Liver (tissue), 9 donors: ENCODE measurements around the gene ZAR1. TPM values are rescaled to one million over a fixed set of nuclear protein-coding genes. Genes with fewer than 3 reads are reported as not detected.

Experiments
- DNase-seq: peaks from one replicate; pipeline ENCODE4 v3.0.0-alpha.2; 2017; ENCODE audit warnings: low spot score
- H3K27ac ChIP-seq, 2 donors: one replicate each; pipeline ENCODE4 v1.7.0; 2013; ENCODE audit warnings: inconsistent platforms in 2 of 2, low read length in 2 of 2, control low read depth in 1 of 2, low read depth in 1 of 2, mild to moderate bottlenecking in 1 of 2
- H3K27me3 ChIP-seq, 4 donors: one replicate each; pipeline versions ENCODE4 v1.6.1 to v1.7.0; 2013; ENCODE audit warnings: low read length in 3 of 4, inconsistent platforms in 1 of 4, mild to moderate bottlenecking in 1 of 4, moderate library complexity in 1 of 4; ENCODE audit not compliant: control insufficient read depth in 4 of 4, insufficient read depth in 4 of 4
- H3K36me3 ChIP-seq, 4 donors: one replicate each; pipeline versions ENCODE4 v1.6.1 to v1.7.0; 2013; ENCODE audit warnings: low read length in 3 of 4, mild to moderate bottlenecking in 3 of 4, low read depth in 1 of 4, moderate library complexity in 1 of 4; ENCODE audit not compliant: control insufficient read depth in 4 of 4, insufficient read depth in 3 of 4
- H3K4me1 ChIP-seq, 4 donors: one replicate each; pipeline versions ENCODE4 v1.6.1 to v1.7.0; 2013; ENCODE audit warnings: low read length in 3 of 4, mild to moderate bottlenecking in 3 of 4, moderate library complexity in 1 of 4; ENCODE audit not compliant: control insufficient read depth in 4 of 4, insufficient read depth in 4 of 4
- H3K4me3 ChIP-seq, 3 donors: one replicate each; pipeline versions ENCODE4 v1.6.1 to v1.7.0; 2013; ENCODE audit warnings: low read length in 3 of 3, control low read depth in 1 of 3, low read depth in 1 of 3, mild to moderate bottlenecking in 1 of 3
- H3K9ac ChIP-seq, 2 donors: one replicate each; pipeline ENCODE4 v1.7.0; 2013; ENCODE audit warnings: low read length in 2 of 2, mild to moderate bottlenecking in 2 of 2, moderate library complexity in 2 of 2, control low read depth in 1 of 2, low read depth in 1 of 2
- H3K9me3 ChIP-seq, 4 donors: one replicate each; pipeline versions ENCODE4 v1.6.1 to v1.7.0; 2013; ENCODE audit warnings: low read length in 3 of 4; ENCODE audit not compliant: control insufficient read depth in 4 of 4
- CTCF ChIP-seq: fragments of 150-350 bp; IDR thresholded peaks from 2 replicates; pipeline ENCODE4 v1.5.1; 2017; ENCODE audit warnings: improper control_type of control experiment, low read depth, low read length; ENCODE audit not compliant: missing input control
- EGR1 ChIP-seq, 2 donors: IDR thresholded peaks; 2 replicates each; pipeline ENCODE4 v1.6.1; 2016 to 2018; ENCODE audit warnings: antibody characterized with exemption in 2 of 2, low read depth in 2 of 2
- FOXA1 ChIP-seq: IDR thresholded peaks from 2 replicates; pipeline ENCODE4 v1.6.1; 2016; ENCODE audit warnings: antibody characterized with exemption
- FOXA2 ChIP-seq: IDR thresholded peaks from 2 replicates; pipeline ENCODE4 v1.6.1; 2016; ENCODE audit warnings: antibody characterized with exemption
- GABPA ChIP-seq, 2 donors: IDR thresholded peaks in 1 of 2; conservative IDR thresholded peaks in 1 of 2; 2 replicates each; pipeline ENCODE4 v1.6.1; 2016; ENCODE audit warnings: antibody characterized with exemption in 2 of 2, mild to moderate bottlenecking in 1 of 2, moderate library complexity in 1 of 2
- HNF4A ChIP-seq, 2 donors: conservative IDR thresholded peaks; 2 replicates each; pipeline ENCODE4 v1.6.1; 2016; ENCODE audit warnings: antibody characterized with exemption in 2 of 2, mild to moderate bottlenecking in 2 of 2
- HNF4G ChIP-seq: IDR thresholded peaks from 2 replicates; pipeline ENCODE4 v1.6.1; 2016; ENCODE audit warnings: antibody characterized with exemption
- JUND ChIP-seq, 2 donors: IDR thresholded peaks; 2 replicates each; pipeline ENCODE4 v1.6.1; 2016; ENCODE audit warnings: antibody characterized with exemption in 2 of 2
- NR2F2 ChIP-seq: IDR thresholded peaks from 2 replicates; pipeline ENCODE4 v1.6.1; 2016; ENCODE audit warnings: antibody characterized with exemption
- RAD21 ChIP-seq, 2 donors: IDR thresholded peaks; 2 replicates each; pipeline ENCODE4 v1.6.1; 2016; ENCODE audit warnings: antibody characterized with exemption in 2 of 2, mild to moderate bottlenecking in 2 of 2
- REST ChIP-seq: IDR thresholded peaks from 2 replicates; pipeline ENCODE4 v1.6.1; 2016; ENCODE audit warnings: antibody characterized with exemption, mild to moderate bottlenecking
- RXRA ChIP-seq, 2 donors: IDR thresholded peaks; 2 replicates each; pipeline ENCODE4 v1.6.1; 2017 to 2018; ENCODE audit warnings: antibody characterized with exemption in 2 of 2, mild to moderate bottlenecking in 1 of 2
- SP1 ChIP-seq: IDR thresholded peaks from 2 replicates; pipeline ENCODE4 v1.6.1; 2018; ENCODE audit warnings: antibody characterized with exemption, mild to moderate bottlenecking
- TAF1 ChIP-seq: conservative IDR thresholded peaks from 2 replicates; pipeline ENCODE4 v1.6.1; 2016; ENCODE audit warnings: antibody characterized with exemption, mild to moderate bottlenecking
- YY1 ChIP-seq: IDR thresholded peaks from 2 replicates; pipeline ENCODE4 v1.6.1; 2016; ENCODE audit warnings: antibody characterized with exemption, mild to moderate bottlenecking
- ZBTB33 ChIP-seq: IDR thresholded peaks from 2 replicates; pipeline ENCODE4 v1.6.1; 2016; ENCODE audit warnings: antibody characterized with exemption
- WGBS: extraction: QIAGEN DNeasy Blood & Tissue Kit; methylation state at CpG from one replicate; pipeline ENCODE4 v1.1.7; 2013; 5-methylcytosine and 5-hydroxymethylcytosine counted together
- polyA plus RNA-seq, 2 donors: library from polyadenylated mRNA; stranded (reverse) in 1 of 2; unstranded in 1 of 2; fragments of 200-250 nt in 1 of 2; fragments of >200 nt in 1 of 2; fragmentation: Nextera tagmentation in 1 of 2; extraction: Ambion mirVana in 1 of 2; gene quantifications; one replicate each; pipeline versions ENCODE4 v1.2.1 to v1.2.3, GENCODE V29; 2013 to 2015
- total RNA-seq, 2 donors: library from RNA; depleted of rRNA; stranded (reverse); fragments of >200 nt; gene quantifications; one replicate each; pipeline ENCODE4 v1.2.3, GENCODE V29; 2014
- TF ChIP-seq, protein P1 (sequence below): IDR thresholded peaks from 2 replicates; pipeline ENCODE4 v1.6.1; 2016; ENCODE audit warnings: antibody characterized with exemption
- TF ChIP-seq, protein P2 (sequence below): IDR thresholded peaks from 2 replicates; pipeline ENCODE4 v1.6.1; 2016; ENCODE audit warnings: antibody characterized with exemption
- donor health status: healthy.
- donor health status: healthy.
- donor health status: healthy.
- donor health status: healthy.
- donor health status: healthy.

Gene ZAR1
- total and polyA plus RNA-seq, 4 donors, result 0.28 TPM; not detected in 3

DNA sequence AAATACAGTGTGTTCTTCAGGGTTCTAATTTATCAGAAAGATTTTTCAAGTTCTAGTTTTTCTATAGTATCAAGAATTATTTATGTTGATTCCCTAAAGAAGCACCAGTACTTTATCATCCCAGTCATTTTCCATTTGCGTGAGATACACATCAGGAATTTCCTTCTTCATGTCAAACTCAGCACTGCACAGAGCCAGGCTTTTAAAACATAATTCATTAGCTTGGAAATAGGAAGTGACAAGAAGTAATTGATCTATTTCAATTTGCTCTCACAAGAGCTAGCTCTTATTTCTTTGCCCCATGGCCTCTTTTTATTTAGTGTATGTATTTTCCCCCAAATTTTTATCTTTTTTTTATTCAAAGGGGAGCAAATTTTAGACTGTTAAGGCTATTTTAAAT, 19.9 kb upstream of the ZAR1 start:
- TF ChIP-seq ZBTB33, result no peak
- no peak for TF ChIP-seq FOXA2
- TF ChIP-seq RXRA (IDR thresholded peaks at IDR 0.05), result no peak
- TF ChIP-seq, protein P1, sequence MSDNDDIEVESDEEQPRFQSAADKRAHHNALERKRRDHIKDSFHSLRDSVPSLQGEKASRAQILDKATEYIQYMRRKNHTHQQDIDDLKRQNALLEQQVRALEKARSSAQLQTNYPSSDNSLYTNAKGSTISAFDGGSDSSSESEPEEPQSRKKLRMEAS, result no peak
- no peak for TF ChIP-seq SP1
- TF ChIP-seq REST, result no peak
- TF ChIP-seq EGR1 (IDR thresholded peaks at IDR 0.05; ENCODE audit: low read depth in 2 of 2), result no peak
- TF ChIP-seq, protein P2, sequence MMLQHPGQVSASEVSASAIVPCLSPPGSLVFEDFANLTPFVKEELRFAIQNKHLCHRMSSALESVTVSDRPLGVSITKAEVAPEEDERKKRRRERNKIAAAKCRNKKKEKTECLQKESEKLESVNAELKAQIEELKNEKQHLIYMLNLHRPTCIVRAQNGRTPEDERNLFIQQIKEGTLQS, result no peak
- no peak for TF ChIP-seq CTCF
- no peak for TF ChIP-seq FOXA1
- TF ChIP-seq YY1, result no peak
- TF ChIP-seq HNF4A (conservative IDR thresholded peaks at IDR 0.05), result no peak
- no peak for TF ChIP-seq HNF4G
- no peak for TF ChIP-seq NR2F2
- no peak for TF ChIP-seq GABPA (IDR thresholded peaks at IDR 0.05 in 1 of 2, conservative IDR thresholded peaks at IDR 0.05 in 1 of 2)
- no peak for TF ChIP-seq TAF1
- TF ChIP-seq RAD21 (IDR thresholded peaks at IDR 0.05), result no peak
- Histone ChIP-seq H3K4me3 (no peak overlapping the region), H3K9ac (no peak overlapping the region), H3K4me1 (no peaks in the 10 kb centered on the region), H3K27me3 (no peaks in the 10 kb centered on the region), H3K36me3 (no peaks in the 10 kb centered on the region), H3K9me3 (no peaks in the 10 kb centered on the region), H3K27ac (no peak overlapping the region)
- DNase-seq, result no peak
- WGBS, result 75% methylated on average over 1 of the region's 1 CpG

DNA sequence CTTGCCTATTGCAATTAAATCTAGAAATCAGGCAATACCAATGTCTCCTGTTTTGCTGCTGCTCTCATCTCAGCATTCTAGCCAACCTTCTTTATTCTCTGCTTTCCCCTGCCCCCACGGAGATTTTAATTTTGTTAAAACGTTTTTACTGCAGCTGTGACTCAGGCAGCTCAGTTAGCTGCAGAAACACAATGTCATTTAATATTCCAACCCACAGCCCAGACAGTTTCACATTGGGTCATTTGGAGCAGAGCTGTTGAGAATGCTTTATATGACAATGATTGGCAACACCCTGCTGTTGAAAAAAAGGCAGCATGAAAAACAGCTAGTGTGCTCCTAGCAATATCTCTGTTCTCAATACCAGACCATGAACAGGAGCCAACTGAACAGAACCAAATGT, 19.5 kb upstream of the ZAR1 start:
- H3K9ac ChIP-seq, result no peak overlapping the region
- H3K27ac ChIP-seq, result no peak overlapping the region
- H3K9me3 ChIP-seq, result no peaks in the 10 kb centered on the region
- no peaks in the 10 kb centered on the region for H3K4me1 ChIP-seq
- 48% methylated on average over 2 of the region's 2 CpGs for WGBS
- H3K36me3 ChIP-seq, result no peaks in the 10 kb centered on the region
- H3K4me3 ChIP-seq, result no peak overlapping the region
- DNase-seq, result no peak
- no peaks in the 10 kb centered on the region for H3K27me3 ChIP-seq
- TF ChIP-seq SP1, result no peak
- TF ChIP-seq, protein P1, result no peak
- TF ChIP-seq NR2F2, result no peak
- TF ChIP-seq REST, result no peak
- no peak for TF ChIP-seq HNF4A (conservative IDR thresholded peaks at IDR 0.05)
- no peak for TF ChIP-seq ZBTB33
- no peak for TF ChIP-seq FOXA2
- TF ChIP-seq FOXA1, result no peak
- TF ChIP-seq YY1, result no peak
- TF ChIP-seq JUND (IDR thresholded peaks at IDR 0.05), result no peak
- TF ChIP-seq RAD21 (IDR thresholded peaks at IDR 0.05), result no peak
